Germinal center (tissue), 1 donor: Measurements from ENCODE around the gene GALNT2.
A peak's percentile ranks its signal among the peaks of the same experiment; 100 is the strongest.

Experiments used
- DNase-seq: peaks from one replicate; pipeline ENCODE4 v3.0.0; 2012; ENCODE audit warnings: mixed read lengths, low spot score

GALNT2 gene

DNA sequence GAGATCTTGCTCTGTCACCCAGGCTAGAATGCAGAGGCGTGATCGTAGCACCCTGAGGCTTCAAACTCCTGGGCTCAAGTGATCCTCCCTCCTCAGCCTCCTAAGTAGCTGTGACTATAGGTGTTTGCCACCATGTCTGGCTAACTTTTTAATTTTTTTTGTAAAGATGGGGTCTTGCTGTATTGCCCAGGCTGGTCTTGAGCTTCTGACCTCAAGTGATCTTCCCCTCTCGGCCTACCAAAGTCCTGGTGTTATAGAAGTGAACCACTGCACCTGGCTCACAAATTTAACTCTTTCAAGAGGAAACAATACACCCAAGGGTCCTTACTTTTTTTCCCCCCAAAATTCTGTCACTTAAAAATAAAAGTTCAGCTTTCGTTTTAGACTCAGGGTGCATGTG lies 62.3 kb downstream of the GALNT2 start:
- no peak for DNase-seq

DNA sequence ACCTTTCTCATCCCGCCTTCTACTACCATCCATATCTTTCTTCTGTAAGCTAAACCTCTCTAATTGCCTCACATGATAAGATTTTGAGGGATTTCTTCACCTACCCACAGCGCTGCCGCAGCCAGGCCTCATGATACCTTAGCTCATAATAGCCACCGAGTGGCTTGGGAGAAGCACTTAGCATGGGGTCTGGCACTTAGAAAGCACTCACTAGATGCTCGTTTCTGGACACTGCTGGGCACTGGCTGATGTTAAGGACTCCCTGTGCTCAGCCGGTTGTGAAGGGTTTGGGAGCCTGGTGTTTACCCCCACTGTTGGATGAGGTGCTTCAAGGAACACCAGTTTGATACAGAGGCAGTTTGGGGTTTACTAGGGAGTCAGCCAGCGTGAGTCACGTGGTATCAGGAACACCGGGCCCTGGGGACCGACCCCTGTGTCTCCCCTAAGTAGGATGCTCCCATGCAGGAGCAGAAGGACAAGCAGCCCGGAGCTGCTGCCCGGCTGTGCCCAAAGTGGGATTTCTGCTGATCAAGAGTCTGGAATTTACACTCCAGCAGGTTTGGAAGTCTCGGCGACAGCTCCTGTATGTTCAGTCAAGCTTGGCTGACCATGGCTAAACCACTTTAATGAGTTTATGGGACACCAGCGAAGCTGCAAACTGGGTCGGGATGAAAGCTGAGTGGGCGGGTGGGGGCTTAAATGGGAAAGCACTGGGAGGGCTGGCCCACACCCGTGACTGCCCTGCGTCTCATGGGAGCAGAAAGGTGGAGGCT lies 63.3 kb downstream of the GALNT2 start:
- no peak for DNase-seq

DNA sequence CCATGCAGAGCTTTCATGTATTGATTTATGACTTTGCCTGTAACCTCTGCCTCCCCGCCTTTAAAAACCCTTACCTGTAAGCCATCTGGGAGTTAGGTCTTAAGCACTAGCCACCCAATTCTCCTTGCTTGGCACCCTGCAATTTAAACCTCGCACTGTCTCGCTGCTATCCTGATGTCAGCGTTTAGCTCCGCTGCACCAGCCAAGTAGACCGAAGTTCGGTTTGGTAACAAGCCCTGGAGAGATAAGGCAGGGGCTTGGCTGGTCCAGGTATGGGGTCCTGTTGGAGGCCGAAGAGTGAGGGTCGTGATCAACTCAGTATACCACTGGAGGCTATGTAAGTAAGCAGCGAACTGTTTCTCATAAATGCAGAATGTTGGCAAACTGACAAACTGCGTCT lies 64.4 kb downstream of the GALNT2 start:
- DNase-seq, result no peak

- DNase-seq, result no peak
Measured at GRCh38 chr1:230132758-230133157, 65.7 kb downstream of the GALNT2 start.

DNA sequence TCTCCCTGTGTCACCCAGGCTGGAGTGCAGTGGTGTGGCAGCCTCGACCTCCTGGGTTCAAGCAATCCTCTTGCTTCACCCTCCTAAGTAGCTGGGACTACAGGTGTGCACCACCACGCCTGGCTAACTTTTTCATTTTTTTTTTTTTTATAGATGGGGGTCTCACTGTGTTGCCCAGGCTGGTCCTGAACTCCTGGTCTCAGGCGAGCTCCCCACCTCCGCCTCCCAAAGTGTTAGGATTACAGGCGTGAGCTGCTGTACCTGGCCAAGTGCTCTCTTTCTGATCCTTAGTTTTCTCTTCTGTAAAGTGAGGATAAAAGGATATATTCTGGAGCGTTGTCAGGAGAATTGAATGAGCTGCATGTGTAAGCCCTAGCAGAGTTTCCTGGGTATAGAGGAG lies 68.7 kb downstream of the GALNT2 start:
- no peak for DNase-seq

DNA sequence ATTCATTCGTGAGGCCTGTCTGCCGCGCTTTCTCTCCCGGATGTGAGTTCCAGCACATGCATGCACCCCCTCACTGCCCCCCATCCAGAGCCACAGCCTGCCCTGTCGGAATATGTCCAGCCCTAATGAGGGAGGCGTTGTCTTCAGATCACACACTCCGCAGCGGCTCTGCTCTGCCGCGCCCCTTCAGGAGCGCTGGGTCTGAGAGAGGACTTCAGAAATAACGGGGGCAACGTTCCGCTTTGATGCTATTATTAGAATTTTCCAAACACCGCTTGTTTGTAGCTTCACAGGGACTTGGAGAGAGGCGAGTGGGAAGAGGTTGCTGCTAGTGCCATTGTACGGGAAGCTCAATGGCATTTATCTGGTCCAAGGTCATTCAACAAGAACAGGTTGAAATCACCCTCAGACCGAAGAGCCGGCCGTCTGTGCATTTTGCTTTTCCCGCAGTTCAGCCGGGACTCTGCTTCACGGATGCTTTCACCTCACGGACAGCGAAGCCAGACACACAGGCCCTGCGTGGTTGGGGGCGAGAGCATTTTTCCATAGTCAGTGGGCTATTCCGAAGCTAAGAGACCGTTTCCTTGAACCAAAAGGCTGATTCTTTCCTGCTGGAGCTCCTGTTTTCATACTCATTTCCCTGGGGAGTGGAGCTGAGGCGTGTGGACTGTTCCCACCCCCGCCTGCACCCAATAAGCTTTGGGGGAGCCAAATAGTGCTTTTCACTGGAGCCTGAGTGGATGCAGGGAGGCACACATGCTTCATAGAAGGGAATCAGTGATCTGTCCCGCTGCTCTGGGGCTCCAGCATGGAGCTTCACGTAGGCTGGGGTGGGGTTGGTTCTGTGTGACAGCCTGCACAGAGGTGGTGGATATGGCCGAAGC lies 69.7 kb downstream of the GALNT2 start:
- DNase-seq, result no peak

- no peak for DNase-seq
Measured at GRCh38 chr1:230137337-230137815, 70.3 kb downstream of the GALNT2 start.

- DNase-seq, result no peak
Measured at GRCh38 chr1:230138561-230139239, 71.7 kb downstream of the GALNT2 start.

- DNase-seq, result no peak
Measured at GRCh38 chr1:230139315-230139714, 72.3 kb downstream of the GALNT2 start.

GRCh38 chr1:230139741-230140140 lies 72.7 kb downstream of the GALNT2 start:
- DNase-seq, result no peak

DNA sequence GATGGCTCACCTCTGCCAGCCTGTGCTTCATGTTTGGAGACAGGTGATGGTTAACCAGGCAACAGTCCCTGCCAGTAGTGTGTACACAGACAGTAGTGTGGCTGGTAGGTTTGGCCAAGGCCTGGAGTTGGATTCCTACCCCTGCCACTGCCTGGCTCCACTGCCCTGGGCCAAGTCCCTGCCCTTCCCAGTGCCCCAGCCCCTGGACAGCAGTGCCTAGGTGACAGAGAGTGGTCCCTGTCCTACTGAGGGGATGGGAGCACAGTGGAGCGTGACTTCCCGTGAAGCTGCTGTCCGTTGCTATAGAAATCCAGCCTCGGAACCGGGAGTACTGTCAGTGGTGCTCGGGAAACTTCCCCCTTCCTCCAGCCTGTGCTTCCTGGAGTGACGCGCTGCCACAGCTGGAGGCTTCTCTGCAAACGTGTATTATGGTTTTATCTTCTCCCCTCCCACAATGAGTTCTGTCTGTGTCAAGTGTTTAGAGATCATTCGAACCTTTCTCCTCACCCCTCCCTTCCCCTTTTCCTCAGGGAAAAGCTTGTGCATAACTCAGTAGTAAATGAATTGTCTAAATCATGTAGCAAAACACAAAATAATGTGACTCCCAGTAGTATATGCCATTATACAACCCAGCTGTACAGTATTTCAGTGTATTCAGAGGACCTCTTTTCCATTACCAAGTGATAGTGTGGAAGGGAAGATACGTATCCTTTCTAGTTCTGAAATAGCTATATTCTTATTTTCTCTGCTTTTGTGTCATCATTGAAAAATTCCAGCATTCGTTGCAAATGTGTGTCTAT lies 73.4 kb downstream of the GALNT2 start:
- DNase-seq, result no peak

DNA sequence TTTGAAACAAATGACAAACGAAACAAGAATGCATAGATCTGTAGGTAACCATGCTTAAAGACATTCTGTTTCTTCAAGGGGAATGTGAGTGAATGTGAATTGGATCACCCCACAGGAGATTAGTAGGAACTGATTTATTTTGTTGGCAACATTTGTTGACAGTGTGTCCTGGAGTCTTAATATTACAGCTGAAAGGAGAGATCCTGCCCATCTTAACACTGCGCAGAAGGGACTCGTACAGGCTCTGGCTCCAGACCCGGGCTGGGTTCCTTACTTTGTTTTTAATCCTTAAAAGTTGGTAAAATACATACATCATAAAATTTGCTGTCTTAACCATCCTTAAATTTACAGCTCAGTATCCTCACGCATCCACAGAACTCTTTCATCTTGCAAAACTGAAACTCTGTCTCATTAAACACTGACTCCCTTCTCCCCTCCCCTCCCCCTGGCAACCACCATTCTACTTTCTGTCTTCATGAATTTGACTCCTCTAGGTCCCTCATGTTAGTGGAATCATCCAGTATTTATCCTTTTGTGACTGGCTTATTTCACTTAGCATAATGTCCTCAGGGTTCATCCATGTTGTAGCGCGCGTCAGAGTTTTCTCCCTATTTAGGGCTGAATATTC lies 74.1 kb downstream of the GALNT2 start:
- DNase-seq, result no peak

GRCh38 chr1:230141797-230142607 lies 75.0 kb downstream of the GALNT2 start:
- no peak for DNase-seq

DNA sequence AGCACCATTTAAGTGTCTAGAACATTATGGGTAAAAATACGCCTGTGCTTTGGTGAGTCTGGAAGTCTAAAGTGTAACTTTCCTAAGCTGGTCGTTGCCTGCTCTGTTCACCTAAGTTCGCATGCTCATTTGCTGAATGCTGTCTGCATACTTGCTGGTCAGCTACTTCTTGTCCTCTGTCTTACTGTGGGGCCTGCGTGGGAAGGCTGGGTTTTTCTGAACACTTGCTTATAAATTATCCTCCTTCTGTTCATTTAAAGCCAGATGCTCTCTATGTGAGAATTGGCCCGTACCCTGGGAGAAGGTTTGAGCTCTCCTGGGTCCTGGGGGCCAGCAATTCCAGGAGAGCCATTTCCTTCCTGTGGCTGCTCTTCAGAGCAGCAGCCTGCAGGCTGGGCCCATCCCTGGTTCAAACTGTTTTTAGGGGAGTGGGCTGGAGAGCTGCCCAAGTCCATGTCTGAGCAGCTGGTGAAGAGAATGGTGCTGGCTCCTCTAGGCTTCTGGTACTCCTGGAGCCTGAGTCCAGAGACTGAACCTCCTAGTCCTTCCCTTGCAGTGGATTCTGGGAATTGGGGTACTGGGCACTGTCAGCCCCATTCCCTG lies 75.7 kb downstream of the GALNT2 start:
- no peak for DNase-seq

DNA sequence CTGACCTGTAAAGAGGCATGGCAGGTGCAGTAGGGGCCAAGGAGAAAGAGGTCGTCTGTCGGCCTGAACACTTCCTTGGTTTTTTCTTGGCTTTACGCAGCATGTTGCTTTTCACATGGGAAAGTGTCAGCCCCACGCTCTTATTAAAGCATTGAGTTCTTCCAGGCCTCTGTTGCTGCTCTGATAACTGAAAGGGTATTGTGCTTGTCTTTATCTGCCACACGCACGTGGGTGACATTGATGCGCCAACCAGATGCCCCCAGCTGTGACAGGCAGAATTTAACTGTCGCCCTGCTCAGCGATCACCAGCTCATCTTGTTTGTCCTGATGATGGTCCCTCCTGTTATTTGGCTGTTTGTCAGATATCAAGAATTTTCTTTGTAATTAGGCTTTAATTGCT lies 76.5 kb downstream of the GALNT2 start:
- no peak for DNase-seq

- no peak for DNase-seq
Measured at GRCh38 chr1:230144010-230144614, 77.1 kb downstream of the GALNT2 start.

DNA sequence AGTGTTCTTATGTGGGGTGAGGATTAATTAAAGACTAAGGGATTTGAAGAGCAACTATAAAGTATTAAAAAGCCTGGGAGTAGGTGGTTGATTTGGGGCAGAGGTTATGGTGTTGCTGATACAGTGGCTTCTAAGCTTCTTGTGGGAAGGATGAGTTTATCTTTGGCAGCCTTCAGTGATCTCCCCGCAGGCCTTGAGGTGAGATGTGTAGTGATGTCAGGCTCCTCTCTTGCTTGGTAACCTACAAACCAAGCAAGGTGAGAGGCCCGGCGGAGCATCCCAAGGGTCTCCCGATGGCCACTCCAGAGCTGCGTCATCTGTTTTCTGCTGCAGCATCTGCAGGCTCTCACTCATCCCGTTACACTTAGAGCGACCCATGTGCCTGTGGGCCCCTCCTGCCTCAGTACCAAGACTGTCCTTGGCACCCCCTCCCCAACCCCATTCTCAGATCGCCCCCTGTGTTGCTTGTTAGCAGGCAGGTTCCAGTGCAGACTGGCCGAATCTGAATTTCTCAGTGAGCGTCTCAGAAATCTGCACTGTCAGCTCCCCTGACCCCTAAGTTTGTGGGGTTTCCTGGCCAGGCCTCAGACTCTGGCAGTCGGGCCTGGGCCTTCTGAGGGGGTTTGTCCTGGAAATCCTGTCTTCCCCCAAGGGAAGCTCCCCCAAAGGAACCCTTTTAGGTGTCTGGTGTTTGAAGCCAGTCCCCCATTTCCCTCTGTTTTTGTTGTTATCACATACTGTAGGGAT lies 77.9 kb downstream of the GALNT2 start:
- DNase-seq, result no peak

DNA sequence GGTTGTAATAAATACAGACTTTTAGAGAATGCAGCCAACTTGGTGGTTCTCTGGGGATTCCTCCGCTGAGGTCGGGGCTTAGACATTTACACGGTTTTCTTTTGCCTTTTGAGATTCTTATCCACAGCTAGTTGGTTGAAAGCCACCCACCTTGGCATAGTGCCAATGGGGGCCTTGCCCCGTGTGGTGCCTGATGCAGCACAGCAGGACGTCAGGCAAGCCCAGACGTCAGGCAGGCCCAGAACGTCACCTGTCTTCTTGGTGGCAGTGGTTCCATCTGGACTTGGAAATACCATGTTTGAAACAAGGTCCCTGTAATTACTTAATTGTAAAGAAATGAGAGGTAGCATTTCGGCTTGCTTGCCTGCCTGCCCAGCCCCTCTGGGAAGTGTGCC lies 78.5 kb downstream of the GALNT2 start:
- no peak for DNase-seq

DNA sequence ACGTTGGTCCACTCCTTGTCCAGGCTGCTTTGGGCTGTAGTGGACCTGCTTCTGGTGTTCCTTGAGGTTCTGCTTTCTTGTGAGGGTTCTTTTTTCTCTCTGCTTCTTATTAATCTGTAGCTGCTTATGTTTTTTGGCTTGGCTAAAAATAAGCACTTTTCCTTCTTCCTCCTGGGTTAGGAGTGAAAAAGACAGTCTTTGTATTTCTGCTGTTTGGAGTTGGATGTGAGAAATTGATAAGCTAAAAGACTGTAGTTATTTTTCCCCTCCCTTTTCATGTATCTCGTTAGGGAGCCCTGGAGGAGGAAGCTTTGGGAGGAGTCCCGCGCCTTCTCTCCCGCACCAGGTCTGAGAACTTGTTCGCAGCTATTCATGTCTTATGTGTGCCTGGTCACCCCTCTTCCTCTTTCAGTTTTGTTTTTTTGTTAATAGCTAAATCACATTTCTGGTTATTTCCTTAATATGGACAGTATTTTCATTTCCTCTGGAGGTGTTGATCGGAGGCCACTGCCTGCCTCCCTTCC lies 79.0 kb downstream of the GALNT2 start:
- peak; percentile 44 for DNase-seq
